Kidney tubule cell (primary cell): ENCODE data around the gene SPRR1A.
A peak's percentile ranks its signal among the peaks of the same experiment; 100 is the strongest.

Source experiments
- DNase-seq: peaks from one replicate; pipeline ENCODE4 v3.0.0-alpha.2; 2018; ENCODE audit warnings: low spot score

The SPRR1A gene

DNA sequence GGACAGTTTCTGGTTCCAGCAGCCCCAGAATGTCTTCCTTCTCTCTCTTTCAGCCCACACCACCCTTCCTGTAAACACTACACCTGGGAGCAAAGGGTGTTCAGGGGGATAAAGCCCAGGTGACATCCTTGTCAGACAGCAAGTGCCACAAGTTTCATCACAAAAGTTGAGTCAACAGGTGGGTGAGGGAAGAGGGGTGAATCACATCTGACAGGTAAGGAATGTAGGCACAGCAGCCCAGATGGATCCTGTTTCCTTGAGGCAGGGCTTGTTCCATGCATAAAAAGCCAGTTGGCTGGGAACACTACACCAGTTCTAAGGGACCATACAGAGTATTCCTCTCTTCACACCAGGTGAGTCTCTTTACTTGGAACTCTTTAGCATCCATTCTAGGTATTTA is 47.0 kb downstream of the SPRR1A start, which contains the start of gene SPRR1B:
Gene SPRR1B, plus strand, starts transcription at position 309 of the 400 bp plus-strand sequence. CDS start 1,143 bp downstream, outside the sequence.
- peak; percentile 56 for DNase-seq

GRCh38 chr1:153032073-153032472 is 48.2 kb downstream of the SPRR1A start:
- DNase-seq = no peak

- peak; percentile 81 for DNase-seq
Measured at GRCh38 chr1:153032677-153033308, 48.9 kb downstream of the SPRR1A start.

DNA sequence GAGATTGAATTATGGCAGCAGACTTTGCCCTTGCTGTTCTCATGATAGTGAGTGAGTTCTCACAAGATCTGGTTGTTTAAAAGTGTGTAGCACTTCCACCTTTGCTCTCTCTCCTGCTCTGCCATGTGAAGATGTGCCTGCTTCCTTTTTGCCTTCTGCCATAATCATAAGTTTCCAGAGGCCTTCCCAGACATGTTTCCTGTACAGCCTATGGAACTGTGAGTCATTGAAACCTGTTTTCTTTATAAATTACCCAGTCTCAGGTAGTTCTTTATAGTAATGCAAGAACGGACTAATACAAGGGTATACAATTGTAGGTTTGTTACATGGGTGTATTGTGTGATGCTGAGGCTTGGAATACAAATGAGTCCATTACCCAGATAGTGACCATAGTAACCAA is 51.3 kb downstream of the SPRR1A start:
- no peak for DNase-seq
